Subcutaneous adipose tissue (tissue), 4 donors: ENCODE results near the gene CTDP1. TPM values are rescaled to one million over a fixed set of nuclear protein-coding genes. Genes with fewer than 3 reads are reported as not detected.

ENCODE experiments used
- CTCF ChIP-seq: fragments of 450-650 bp; IDR thresholded peaks from one replicate; pipeline ENCODE4 v1.5.1; 2016; ENCODE audit warnings: low read depth, mild to moderate bottlenecking, control low read depth, antibody characterized with exemption, moderate library complexity
- total RNA-seq, 4 donors: library from RNA; depleted of rRNA; stranded (reverse); fragments of >200 nt; gene quantifications; one replicate each; pipeline ENCODE4 v1.1.0, GENCODE V29; 2016

Gene CTDP1
- total RNA-seq, 4 donors from 2014 or later, result 11.3 to 19.2 (median 16.2) TPM

DNA sequence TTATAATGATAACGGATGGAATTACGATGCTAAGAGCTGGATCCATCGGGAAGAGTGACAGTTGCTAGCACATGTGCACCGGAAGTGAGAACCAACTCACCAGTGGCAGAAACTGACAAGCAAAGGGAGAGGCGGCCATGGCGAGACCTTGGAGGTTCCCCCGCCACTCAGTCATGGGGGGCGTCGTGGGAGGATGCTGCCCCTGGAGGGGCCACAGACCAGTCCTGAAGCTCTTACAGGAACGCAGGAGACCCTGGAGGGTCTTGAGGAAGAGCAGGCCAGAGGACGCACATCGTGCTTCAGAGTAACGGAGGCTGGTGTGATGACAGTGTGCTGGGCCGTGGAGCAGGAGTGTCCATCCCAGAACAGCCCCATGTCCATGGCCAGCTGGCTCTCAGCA lies 65.0 kb downstream of the CTDP1 start:
- TF ChIP-seq CTCF, result no peak

DNA sequence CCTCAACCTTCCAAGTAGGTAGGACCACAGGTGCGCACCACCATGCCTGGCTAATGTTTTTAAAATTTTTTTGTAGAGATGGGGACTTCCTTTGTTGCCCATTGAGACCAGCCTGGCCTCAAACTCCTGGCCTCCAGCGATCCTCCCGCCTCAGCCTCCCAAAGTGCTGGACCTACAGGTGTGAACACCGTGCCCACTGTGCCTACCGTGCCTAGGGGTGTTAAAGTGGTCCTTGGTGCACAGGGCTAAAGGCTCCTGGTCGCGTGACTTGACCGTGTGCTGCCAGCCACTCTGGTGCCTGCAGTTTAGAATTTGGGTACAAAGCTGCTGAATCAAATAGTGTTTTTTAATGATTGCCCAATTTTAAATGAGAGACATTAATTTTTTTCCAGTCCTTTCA lies 67.1 kb downstream of the CTDP1 start:
- TF ChIP-seq CTCF, result no peak

DNA sequence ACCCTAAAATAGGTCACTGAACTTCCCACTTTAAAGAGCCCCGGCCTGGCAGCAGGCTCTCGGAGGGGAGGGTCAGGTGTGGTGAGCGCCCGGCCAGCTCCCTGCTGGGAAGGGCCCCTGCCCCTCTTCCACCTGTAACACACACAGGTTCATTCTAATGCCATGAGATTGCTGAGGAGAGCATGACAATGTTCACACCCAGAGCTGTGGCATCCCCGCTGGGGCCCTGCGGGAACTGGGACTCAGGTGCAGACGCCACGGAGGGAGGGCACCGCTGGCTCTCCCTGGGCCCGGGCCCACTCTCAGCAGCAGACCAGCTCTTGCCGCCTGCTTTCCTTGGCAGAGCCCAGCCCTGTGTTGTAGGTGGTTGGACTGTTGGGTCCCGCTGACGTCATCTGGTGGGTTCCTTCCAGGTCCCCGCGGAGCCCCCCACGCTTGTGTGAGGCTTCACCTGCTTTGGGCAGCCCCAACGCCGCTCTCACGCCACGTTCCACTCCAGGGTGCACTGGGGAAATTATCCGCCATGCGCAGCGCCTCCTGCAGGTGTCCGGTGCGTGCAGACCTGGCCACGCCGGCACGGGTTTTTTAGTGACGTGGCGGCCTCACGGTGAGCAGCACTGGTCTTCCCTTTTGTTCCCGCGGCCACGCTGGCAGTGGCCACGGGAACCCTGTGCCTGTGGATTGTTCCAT lies 67.7 kb downstream of the CTDP1 start:
- TF ChIP-seq CTCF, result no peak

- no peak for TF ChIP-seq CTCF
These were observed 68.9 kb downstream of the CTDP1 start for GRCh38 chr18:79748321-79749180.

DNA sequence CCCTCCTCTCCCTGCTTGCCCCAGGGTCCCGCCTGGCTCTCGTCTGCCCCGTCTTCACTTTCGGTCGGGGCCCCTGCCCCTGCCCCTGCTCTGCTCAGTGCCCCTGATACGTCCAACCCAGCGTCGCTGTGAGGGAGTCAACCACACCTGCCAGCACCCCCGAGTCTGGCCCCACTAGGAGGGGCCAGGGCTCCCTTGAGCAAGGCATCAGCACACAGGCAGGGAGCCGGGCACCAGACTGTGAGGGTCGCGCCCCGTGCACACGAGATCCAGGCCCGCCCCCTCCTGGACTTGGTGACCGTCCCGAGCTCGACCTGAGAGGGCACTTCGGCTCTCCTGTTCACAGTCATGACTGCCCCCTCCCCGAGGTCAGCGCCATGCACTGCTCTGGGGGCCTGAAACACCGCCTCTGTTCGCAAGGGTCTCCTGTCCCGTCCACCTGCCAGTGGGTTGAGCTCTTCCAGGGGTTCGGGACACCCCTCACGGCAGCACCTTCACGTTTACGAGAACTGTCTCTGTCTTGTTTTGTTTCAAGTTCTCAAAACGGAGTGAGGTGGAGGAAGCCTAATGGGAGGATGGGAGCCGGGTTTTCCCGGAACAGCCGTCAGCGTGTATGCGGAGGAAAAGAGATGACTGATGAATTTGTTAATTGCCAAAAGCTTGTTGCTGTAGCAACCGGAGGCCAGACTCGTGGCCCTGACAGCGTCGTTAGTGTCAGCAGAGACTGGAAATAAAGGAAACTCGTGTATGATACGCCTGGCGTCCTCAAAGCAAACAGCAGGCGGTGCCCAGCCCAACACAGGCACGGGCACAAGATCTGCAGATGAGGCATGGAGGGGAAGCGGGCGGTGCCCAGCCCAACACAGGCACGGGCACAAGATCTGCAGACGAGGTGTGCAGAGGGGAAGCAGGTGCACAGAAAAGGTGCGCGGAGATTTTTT lies 69.9 kb downstream of the CTDP1 start:
- TF ChIP-seq CTCF, result no peak

DNA sequence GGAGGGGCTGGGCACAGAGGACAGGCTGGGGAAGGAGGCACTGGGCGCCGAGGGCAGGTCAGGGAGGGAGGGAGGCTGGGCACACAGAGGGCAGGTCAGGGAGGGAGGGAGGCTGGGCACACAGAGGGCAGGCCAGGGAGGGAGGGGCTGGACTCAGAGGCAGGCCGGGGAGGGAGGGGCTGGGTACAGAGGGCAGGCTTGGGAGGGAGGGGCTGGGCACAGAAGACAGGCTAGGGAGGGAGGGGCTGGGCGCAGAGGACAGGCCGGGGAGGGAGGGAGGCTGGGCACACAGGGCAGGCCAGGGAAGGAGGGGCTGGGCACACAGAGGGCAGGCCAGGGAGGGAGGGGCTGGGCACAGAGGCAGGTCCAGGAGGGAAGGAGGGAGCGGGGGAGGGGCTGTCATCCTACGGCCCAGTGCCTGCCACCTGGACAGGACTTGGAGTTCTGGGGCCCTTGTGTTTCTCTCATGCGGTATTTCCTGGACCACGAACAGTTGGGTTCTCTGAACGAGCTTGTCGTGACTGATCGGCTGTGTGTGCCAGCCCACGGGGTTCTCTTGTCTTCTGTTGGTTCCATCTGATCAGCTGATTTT lies 71.5 kb downstream of the CTDP1 start:
- TF ChIP-seq CTCF, result no peak
